Measurements from ENCODE around the gene GAPVD1.

DNA sequence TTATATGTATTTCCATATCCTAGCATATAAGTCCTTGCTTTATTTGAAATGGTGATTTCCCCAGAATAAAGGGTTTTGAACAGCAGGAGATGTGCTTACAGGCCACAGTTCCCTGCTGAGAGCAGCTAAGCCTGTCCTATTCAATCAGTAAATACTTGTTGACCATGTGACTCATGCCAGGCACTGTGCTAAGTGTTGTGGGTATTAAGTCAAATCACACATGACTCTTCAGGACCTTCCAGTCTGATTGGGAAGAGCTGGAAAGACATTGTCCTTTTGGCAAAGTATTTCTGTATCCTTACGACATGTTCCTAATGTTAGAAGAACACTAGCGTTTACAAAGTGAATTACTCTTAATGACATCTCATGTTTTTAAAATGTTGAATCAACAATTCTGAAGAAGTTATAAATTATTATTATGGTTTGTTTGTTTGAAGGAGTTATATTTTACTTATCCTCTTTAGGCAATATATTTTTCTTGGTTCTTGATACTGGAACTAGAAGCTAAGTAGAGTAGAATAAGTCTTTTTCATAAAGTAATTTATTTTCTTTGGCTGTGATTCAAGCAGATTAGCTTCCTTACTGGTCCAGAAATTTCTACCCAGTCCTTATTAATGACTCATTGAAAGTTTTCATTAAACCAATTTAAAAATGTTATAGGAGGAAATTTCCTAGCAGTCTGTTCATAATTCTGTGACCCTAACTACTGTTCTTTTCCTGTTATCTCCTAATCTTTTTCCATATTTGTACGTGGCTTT, 82.1 kb downstream of the GAPVD1 start:
- TF ChIP-seq SP1 (IDR thresholded peaks at IDR 0.05) (no peak), NFRKB (IDR thresholded peaks at IDR 0.05) (no peak)

All from HEK293T (cell line).